OCI-LY3 (cell line): Measurements from ENCODE around the gene SELENBP1.
A peak's percentile ranks its signal among the peaks of the same experiment; 100 is the strongest.

ENCODE experiments used
- H2AFZ ChIP-seq: fragments of 200-600, 300-600 bp; shearing (Covaris generic); 2 replicates; pipeline ENCODE4 v1.6.0; 2014; ENCODE audit warnings: antibody characterized with exemption, low read depth, low read length
- H3K27ac ChIP-seq: fragments of 200-600, 300-600 bp; sonication (generic); 2 replicates; pipeline ENCODE4 v1.5.1; 2014; ENCODE audit warnings: mild to moderate bottlenecking, low read length, moderate library complexity, mixed read lengths
- H3K27me3 ChIP-seq: fragments of 200-600, 300-600 bp; sonication (generic); 2 replicates; pipeline ENCODE4 v1.6.1; 2014; ENCODE audit warnings: low read depth, low read length, mixed read lengths
- H3K36me3 ChIP-seq: fragments of 200-600, 300-600 bp; sonication (generic); replicated peaks from 2 replicates; pipeline ENCODE3; 2014; ENCODE audit warnings: low read depth, low read length, mixed read lengths
- H3K4me1 ChIP-seq: fragments of 300-600, 200-600 bp; sonication (generic); 2 replicates; pipeline ENCODE4 v1.6.1; 2014; ENCODE audit warnings: low read length, mixed read lengths
- H3K4me2 ChIP-seq: fragments of 200-600, 300-600 bp; sonication (generic); 2 replicates; pipeline ENCODE4 v1.6.1; 2014; ENCODE audit warnings: low read length, mixed read lengths
- H3K4me3 ChIP-seq: fragments of 300-600, 200-600 bp; sonication (generic); 2 replicates; pipeline ENCODE4 v1.5.1; 2014; ENCODE audit warnings: antibody characterized with exemption, mild to moderate bottlenecking, low read length, moderate library complexity
- H3K79me2 ChIP-seq: fragments of 300-600, 200-600 bp; shearing (Covaris generic); 2 replicates; pipeline ENCODE4 v1.6.1; 2014; ENCODE audit warnings: mild to moderate bottlenecking, low read length, mixed read lengths
- H3K9ac ChIP-seq: fragments of 300-600, 200-600 bp; shearing (Covaris generic); 2 replicates; pipeline ENCODE4 v1.6.0; 2014; ENCODE audit warnings: mild to moderate bottlenecking, low read length, moderate library complexity
- H3K9me3 ChIP-seq: fragments of 200-600, 300-600 bp; shearing (Covaris generic); 2 replicates; pipeline ENCODE4 v1.6.1; 2014; ENCODE audit warnings: low read length, mixed read lengths; ENCODE audit not compliant: insufficient read depth
- H4K20me1 ChIP-seq: fragments of 200-600, 300-600 bp; sonication (generic); 2 replicates; pipeline ENCODE4 v1.6.1; 2016; ENCODE audit warnings: low read length, mixed read lengths; ENCODE audit not compliant: insufficient read depth
- CTCF ChIP-seq: fragments of 200-600, 300-600 bp; sonication (generic); IDR thresholded peaks from 2 replicates; pipeline ENCODE4 v1.5.1; 2014; ENCODE audit warnings: antibody characterized with exemption, low read length, low read depth
- EZH2phosphoT487 ChIP-seq: fragments of 200-600 bp; shearing (Covaris generic); IDR thresholded peaks from 2 replicates; pipeline ENCODE4 v1.6.1; 2018; ENCODE audit warnings: antibody characterized with exemption, mixed run types, low read depth

The SELENBP1 gene

GRCh38 chr1:151364996-151365395 lies 7.5 kb downstream of the SELENBP1 start:
- H4K20me1 ChIP-seq: no peaks in the 10 kb centered on the region
- H3K4me1 ChIP-seq: peaks cover under 1% of the 10 kb centered on the region; the same call in 1 of the 2 replicates

GRCh38 chr1:151362308-151363155 lies 10.0 kb downstream of the SELENBP1 start:
- peaks cover 5% of the 10 kb centered on the region for H3K36me3 ChIP-seq
- TF ChIP-seq EZH2phosphoT487: no peak
- no peak for TF ChIP-seq CTCF
- no peak overlapping the region for H3K4me2 ChIP-seq
- H3K27ac ChIP-seq: no peak overlapping the region
- no peaks in the 10 kb centered on the region for H3K4me1 ChIP-seq
- H3K9me3 ChIP-seq: peaks cover 12% of the 10 kb centered on the region; the same call in 1 of the 2 replicates
- H3K4me3 ChIP-seq: no peak overlapping the region
- no peaks in the 10 kb centered on the region for H4K20me1 ChIP-seq
- H3K9ac ChIP-seq: no peak overlapping the region
- no peaks in the 10 kb centered on the region for H3K27me3 ChIP-seq
- no peak overlapping the region for H2AFZ ChIP-seq
- H3K79me2 ChIP-seq: no peaks in the 10 kb centered on the region

More at GRCh38 chr1:151364996-151365395, 7.5 kb downstream of the SELENBP1 start:
- Histone ChIP-seq H3K27me3 (no peaks in the 10 kb centered on the region), H3K79me2 (no peaks in the 10 kb centered on the region), H3K9ac (no peak overlapping the region), H3K4me3 (no peak overlapping the region), H3K9me3 (peaks cover 12% of the 10 kb centered on the region; the same call in 1 of the 2 replicates), H3K4me2 (no peak overlapping the region), H3K27ac (no peak overlapping the region), H2AFZ (no peak overlapping the region), H3K36me3 (peaks cover 5% of the 10 kb centered on the region)
- TF ChIP-seq EZH2phosphoT487 (no peak), CTCF (no peak)

GRCh38 chr1:151361883-151362282 lies 10.6 kb downstream of the SELENBP1 start:
- Histone ChIP-seq H3K36me3 (peaks cover 5% of the 10 kb centered on the region), H3K9me3 (peaks cover 12% of the 10 kb centered on the region; the same call in 1 of the 2 replicates), H3K4me3 (no peak overlapping the region), H3K4me1 (0 out of 2 replicates have a peak, but pooled peaks cover 1% of the 10 kb centered on the region), H3K4me2 (no peak overlapping the region), H3K9ac (no peak overlapping the region), H4K20me1 (no peaks in the 10 kb centered on the region), H3K27me3 (no peaks in the 10 kb centered on the region), H3K79me2 (no peaks in the 10 kb centered on the region), H3K27ac (no peak overlapping the region), H2AFZ (no peak overlapping the region)
- TF ChIP-seq CTCF: no peak
- TF ChIP-seq EZH2phosphoT487: no peak

GRCh38 chr1:151356696-151357095 lies 15.8 kb downstream of the SELENBP1 start:
- no peak for TF ChIP-seq EZH2phosphoT487
- no peak for TF ChIP-seq CTCF
- Histone ChIP-seq H3K27me3 (no peaks in the 10 kb centered on the region), H3K4me1 (0 out of 2 replicates have a peak, but pooled peaks cover 4% of the 10 kb centered on the region), H3K79me2 (no peaks in the 10 kb centered on the region), H4K20me1 (no peaks in the 10 kb centered on the region), H3K4me3 (no peak overlapping the region), H3K27ac (no peak overlapping the region), H2AFZ (peak overlapping the region; percentile 97), H3K9ac (no peak overlapping the region), H3K9me3 (peaks cover 7% of the 10 kb centered on the region), H3K36me3 (peaks cover 4% of the 10 kb centered on the region), H3K4me2 (no peak overlapping the region)
